SK-N-MC (cell line): ENCODE data around the gene TNNT3.

ENCODE experiments used
- EZH2 ChIP-seq: fragments of 200-600 bp; sonication (generic); IDR thresholded peaks from one replicate; pipeline ENCODE4 v1.6.1; 2017; ENCODE audit warnings: antibody characterized with exemption
- FOXP2 ChIP-seq: optimal IDR thresholded peaks from 2 replicates; pipeline ENCODE3; 2011; ENCODE audit warnings: mild to moderate bottlenecking, moderate library complexity; ENCODE audit not compliant: insufficient read depth; ENCODE audit errors: extremely low read length, control extremely low read depth
- POLR2AphosphoS5 ChIP-seq: IDR thresholded peaks from 2 replicates; pipeline ENCODE4 v1.6.1; 2012; ENCODE audit warnings: mild to moderate bottlenecking, low read depth, low read length, borderline replicate concordance

GRCh38 chr11:1879941-1880720 lies 39.4 kb upstream of the TNNT3 start:
- TF ChIP-seq POLR2AphosphoS5 (no peak), EZH2 (no peak), FOXP2 (no peak)
